Mesendoderm (in vitro differentiated cells): ENCODE measurements around the gene SUSD2.
"Not testable (repeated sequence)": the region's sequence is repeated elsewhere in the genome, so short reads cannot be mapped to it uniquely, and the experiment has no call there.

ENCODE experiments used
- DNase-seq: peaks from one replicate; pipeline ENCODE4 v3.0.0; 2013
- H2AK5ac ChIP-seq: 2 replicates; pipeline ENCODE4 v1.6.1; 2013; ENCODE audit warnings: low read length, inconsistent platforms
- H2BK120ac ChIP-seq: 2 replicates; pipeline ENCODE4 v1.6.1; 2013; ENCODE audit warnings: low read depth, mild to moderate bottlenecking, low read length, moderate library complexity, mixed read lengths
- H2BK15ac ChIP-seq: replicated peaks from 2 replicates; pipeline ENCODE4 v1.6.1; 2013; ENCODE audit warnings: low read depth, mild to moderate bottlenecking, moderate library complexity
- H2BK5ac ChIP-seq: 2 replicates; pipeline ENCODE4 v1.6.1; 2013; ENCODE audit warnings: low read length, inconsistent platforms
- H3K18ac ChIP-seq: 2 replicates; pipeline ENCODE4 v1.6.1; 2013; ENCODE audit warnings: mild to moderate bottlenecking, low read length, mixed read lengths
- H3K23ac ChIP-seq: one replicate; pipeline ENCODE4 v1.6.1; 2013; ENCODE audit warnings: low read length
- H3K27ac ChIP-seq: 2 replicates; pipeline ENCODE4 v1.5.1; 2013; ENCODE audit warnings: low read depth, mild to moderate bottlenecking, inconsistent platforms, low read length, moderate library complexity
- H3K27me3 ChIP-seq: 2 replicates; pipeline ENCODE4 v1.6.1; 2013; ENCODE audit warnings: low read length, control low read depth, mild to moderate bottlenecking, inconsistent platforms; ENCODE audit not compliant: insufficient read depth, poor library complexity
- H3K36me3 ChIP-seq: 2 replicates; pipeline ENCODE4 v1.6.1; 2013; ENCODE audit warnings: low read length, inconsistent platforms; ENCODE audit not compliant: control insufficient read depth, insufficient read depth
- H3K4ac ChIP-seq: one replicate; pipeline ENCODE4 v1.6.1; 2013; ENCODE audit warnings: low read depth, mild to moderate bottlenecking, low read length, moderate library complexity
- H3K4me1 ChIP-seq: 2 replicates; pipeline ENCODE4 v1.6.1; 2013; ENCODE audit warnings: low read depth, low read length, inconsistent platforms; ENCODE audit not compliant: control insufficient read depth
- H3K4me2 ChIP-seq: 2 replicates; pipeline ENCODE4 v1.6.1; 2013; ENCODE audit warnings: low read length
- H3K4me3 ChIP-seq: 2 replicates; pipeline ENCODE4 v1.5.1; 2013; ENCODE audit warnings: mild to moderate bottlenecking, low read length
- H3K56ac ChIP-seq: one replicate; pipeline ENCODE4 v1.6.1; 2013; ENCODE audit warnings: low read length
- H3K79me1 ChIP-seq: 2 replicates; pipeline ENCODE4 v1.6.1; 2013; ENCODE audit warnings: low read length, inconsistent platforms
- H3K79me2 ChIP-seq: 2 replicates; pipeline ENCODE4 v1.6.1; 2013; ENCODE audit warnings: mild to moderate bottlenecking, low read length; ENCODE audit not compliant: control insufficient read depth, insufficient read depth
- H3K9ac ChIP-seq: 2 replicates; pipeline ENCODE4 v1.6.1; 2013; ENCODE audit warnings: low read length, inconsistent platforms
- H4K5ac ChIP-seq: one replicate; pipeline ENCODE4 v1.6.1; 2013; ENCODE audit warnings: low read length
- H4K8ac ChIP-seq: one replicate; pipeline ENCODE4 v1.6.1; 2013; ENCODE audit warnings: low read depth, mild to moderate bottlenecking, control low read depth, low read length, moderate library complexity
- WGBS: extraction: QIAGEN DNeasy Blood & Tissue Kit; methylation state at CpG from one replicate; pipeline ENCODE4 v1.1.7; 2013; ENCODE audit warnings: low lambda C conversion rate, missing lambda C conversion rate; ENCODE audit not compliant: insufficient coverage; ENCODE audit errors: extremely low coverage; 5-methylcytosine and 5-hydroxymethylcytosine counted together

Gene SUSD2

DNA sequence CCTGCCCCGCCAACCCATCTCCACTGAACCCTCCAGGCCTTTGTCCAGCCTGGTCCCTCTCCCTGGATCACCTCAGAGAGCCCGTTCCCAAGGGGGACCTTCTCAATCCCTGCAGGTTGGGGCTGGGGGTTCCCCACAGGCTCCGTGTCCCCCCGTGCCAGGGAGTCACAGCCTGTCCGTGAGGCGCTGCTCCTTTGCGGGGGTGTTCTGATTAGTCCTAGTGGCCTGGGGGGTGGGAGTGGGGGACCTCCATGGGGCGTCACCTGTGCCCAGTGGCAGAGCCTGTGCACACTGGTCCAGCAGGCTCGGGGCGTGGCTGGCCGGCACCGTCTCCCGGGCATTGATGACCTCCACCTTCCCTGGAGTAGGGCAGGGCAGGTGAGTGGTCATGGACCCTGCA, 51.9 kb downstream of the SUSD2 start:
- H3K27ac ChIP-seq: no peak overlapping the region
- WGBS: no CpG with 5 or more reads among the region's 13 CpGs
- no peak overlapping the region for H3K9ac ChIP-seq
- no peaks in the 10 kb centered on the region for H3K79me2 ChIP-seq
- no peak overlapping the region for H4K8ac ChIP-seq
- no peak overlapping the region for H2BK120ac ChIP-seq
- H3K23ac ChIP-seq: no peak overlapping the region
- H3K4me3 ChIP-seq: no peak overlapping the region
- no peak overlapping the region for H2BK15ac ChIP-seq
- H3K56ac ChIP-seq: no peak overlapping the region
- no peak overlapping the region for H3K18ac ChIP-seq
- no peak overlapping the region for H3K4me2 ChIP-seq
- no peak for DNase-seq
- no peaks in the 10 kb centered on the region for H3K27me3 ChIP-seq
- no peaks in the 10 kb centered on the region for H3K36me3 ChIP-seq
- H2BK5ac ChIP-seq: no peak overlapping the region
- no peak overlapping the region for H3K4ac ChIP-seq
- H3K4me1 ChIP-seq: no peaks in the 10 kb centered on the region
- no peak overlapping the region for H4K5ac ChIP-seq
- no peak overlapping the region for H2AK5ac ChIP-seq
- no peaks in the 10 kb centered on the region for H3K79me1 ChIP-seq

DNA sequence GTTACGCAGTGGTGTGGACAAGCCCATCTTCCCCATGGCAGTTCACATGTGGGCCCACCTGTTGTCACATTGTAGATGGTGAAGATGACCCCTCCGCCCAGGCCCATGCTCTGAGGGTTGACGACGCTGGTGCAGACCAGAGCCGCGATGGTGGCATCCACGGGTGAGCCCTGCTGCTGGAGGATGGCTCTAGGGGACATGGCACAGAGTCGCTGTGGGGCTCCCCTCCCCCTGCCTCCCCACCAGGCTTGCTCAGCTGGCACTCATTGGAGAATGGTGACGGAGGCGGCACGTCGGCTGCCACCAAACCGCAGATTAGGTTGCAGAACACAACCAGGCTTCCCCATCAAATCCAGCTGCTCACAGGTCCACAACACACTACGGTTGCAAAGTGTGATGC, 52.5 kb downstream of the SUSD2 start:
- H4K5ac ChIP-seq: no peak overlapping the region
- H2BK120ac ChIP-seq: no peak overlapping the region
- no peak overlapping the region for H3K9ac ChIP-seq
- H3K79me2 ChIP-seq: no peaks in the 10 kb centered on the region
- no peak overlapping the region for H2BK5ac ChIP-seq
- H3K36me3 ChIP-seq: no peaks in the 10 kb centered on the region
- H3K27ac ChIP-seq: no peak overlapping the region
- H3K4me1 ChIP-seq: no peaks in the 10 kb centered on the region
- WGBS: no CpG with 5 or more reads among the region's 14 CpGs
- no peak overlapping the region for H3K56ac ChIP-seq
- H3K4me2 ChIP-seq: no peak overlapping the region
- no peak overlapping the region for H2AK5ac ChIP-seq
- H3K4me3 ChIP-seq: no peak overlapping the region
- no peaks in the 10 kb centered on the region for H3K79me1 ChIP-seq
- no peak overlapping the region for H2BK15ac ChIP-seq
- no peaks in the 10 kb centered on the region for H3K27me3 ChIP-seq
- no peak overlapping the region for H3K18ac ChIP-seq
- H3K4ac ChIP-seq: no peak overlapping the region
- H4K8ac ChIP-seq: no peak overlapping the region
- DNase-seq: no peak
- no peak overlapping the region for H3K23ac ChIP-seq

DNA sequence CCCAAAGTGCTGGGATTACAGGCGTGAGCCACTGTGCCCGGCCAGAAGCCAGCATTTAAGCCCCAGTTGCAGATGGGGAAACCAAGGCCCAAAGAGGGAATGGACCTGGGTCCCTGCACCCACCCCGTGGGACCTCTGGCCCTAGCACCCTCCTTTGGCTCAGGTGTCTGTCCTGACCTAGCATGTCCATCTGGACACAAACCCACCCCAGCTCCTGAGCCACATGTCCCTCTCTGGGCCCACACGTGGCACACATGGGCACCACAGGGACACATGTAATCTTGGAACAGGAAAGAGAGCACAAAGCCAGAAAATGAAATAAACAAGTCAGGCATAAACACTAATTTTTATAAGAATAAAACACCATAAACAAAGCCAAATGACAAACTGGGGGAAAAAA, 54.0 kb downstream of the SUSD2 start:
- Histone ChIP-seq H4K8ac (no peak overlapping the region), H3K18ac (no peak overlapping the region)

DNA sequence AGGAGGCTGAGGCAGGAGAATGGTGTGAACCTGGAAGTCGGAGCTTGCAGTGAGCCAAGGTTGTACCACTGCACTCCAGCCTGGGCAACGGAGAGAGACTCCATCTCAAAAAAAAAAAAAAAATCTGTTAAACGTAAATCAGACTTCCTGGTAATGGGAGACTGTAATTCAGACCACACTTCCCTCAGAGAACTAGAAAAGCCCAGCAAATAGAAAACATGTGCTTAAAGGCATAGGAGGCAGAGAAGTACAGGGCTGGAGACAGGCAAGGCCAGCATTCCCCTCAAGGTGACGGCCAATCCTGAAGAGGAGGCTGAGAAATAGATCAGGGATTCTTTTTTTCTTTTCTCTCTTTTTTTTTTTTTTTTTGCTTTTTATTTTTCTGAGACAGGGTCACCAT, 55.4 kb downstream of the SUSD2 start:
- Histone ChIP-seq H3K27ac (no peak overlapping the region), H3K27me3 (no peaks in the 10 kb centered on the region), H4K8ac (no peak overlapping the region), H2AK5ac (no peak overlapping the region), H2BK120ac (no peak overlapping the region), H3K9ac (no peak overlapping the region), H3K4me3 (no peak overlapping the region), H3K23ac (no peak overlapping the region), H3K79me1 (no peaks in the 10 kb centered on the region), H3K4ac (no peak overlapping the region), H3K79me2 (no peaks in the 10 kb centered on the region), H3K4me1 (no peaks in the 10 kb centered on the region), H4K5ac (no peak overlapping the region), H2BK5ac (no peak overlapping the region), H2BK15ac (no peak overlapping the region), H3K18ac (no peak overlapping the region), H3K4me2 (no peak overlapping the region), H3K36me3 (no peaks in the 10 kb centered on the region), H3K56ac (no peak overlapping the region)
- WGBS: no CpG with 5 or more reads among the region's 4 CpGs
- DNase-seq: no peak

More for the DNA sequence above, 54.0 kb downstream of the SUSD2 start:
- Histone ChIP-seq H4K5ac (no peak overlapping the region), H3K9ac (no peak overlapping the region), H2AK5ac (no peak overlapping the region), H3K23ac (no peak overlapping the region), H2BK120ac (no peak overlapping the region), H3K4me3 (no peak overlapping the region), H3K36me3 (no peaks in the 10 kb centered on the region), H3K4me2 (no peak overlapping the region), H3K79me2 (no peaks in the 10 kb centered on the region), H2BK15ac (no peak overlapping the region), H3K79me1 (no peaks in the 10 kb centered on the region), H3K4ac (no peak overlapping the region), H2BK5ac (no peak overlapping the region), H3K27me3 (no peaks in the 10 kb centered on the region), H3K4me1 (no peaks in the 10 kb centered on the region), H3K56ac (no peak overlapping the region), H3K27ac (no peak overlapping the region)
- DNase-seq: no peak
- WGBS: no CpG with 5 or more reads among the region's 4 CpGs

DNA sequence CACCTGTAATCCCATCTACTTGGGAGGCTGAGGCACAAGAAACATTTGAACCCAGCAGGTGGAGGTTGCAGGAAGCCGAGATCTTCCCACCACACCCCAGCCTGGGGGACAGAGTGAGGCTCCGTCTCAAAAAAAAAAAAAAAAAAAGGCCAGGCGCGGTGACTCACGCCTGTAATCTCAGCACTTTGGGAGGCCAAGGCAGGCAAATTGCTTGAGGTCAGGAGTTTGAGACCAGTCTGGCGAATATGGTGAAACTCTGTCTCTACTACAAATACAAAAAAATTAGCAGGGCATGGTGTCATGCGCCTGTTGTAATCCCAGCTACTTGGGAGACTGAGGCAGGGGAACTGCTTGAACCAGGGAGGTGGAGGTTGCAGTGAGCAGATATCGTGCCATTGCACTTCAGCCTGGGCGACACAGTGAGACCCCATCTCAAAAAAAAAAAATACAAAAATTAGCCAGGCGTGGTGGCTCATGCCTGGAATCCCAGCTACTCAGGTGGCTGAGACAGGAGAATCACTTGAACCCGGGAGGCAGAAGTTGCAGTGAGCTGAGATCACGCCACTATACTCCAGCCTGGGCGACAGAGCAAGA, 56.9 kb downstream of the SUSD2 start:
- H2BK15ac ChIP-seq, H3K23ac ChIP-seq, H2BK5ac ChIP-seq, H4K8ac ChIP-seq, H3K56ac ChIP-seq, H3K79me1 ChIP-seq, H3K18ac ChIP-seq, H3K4ac ChIP-seq, H3K4me1 ChIP-seq, H4K5ac ChIP-seq, H3K27ac ChIP-seq, H3K79me2 ChIP-seq, DNase-seq, H3K9ac ChIP-seq, H3K4me3 ChIP-seq, H3K36me3 ChIP-seq, H2BK120ac ChIP-seq, H3K4me2 ChIP-seq, H2AK5ac ChIP-seq, H3K27me3 ChIP-seq: not testable (repeated sequence)
- WGBS: no CpG with 5 or more reads among the region's 13 CpGs
